Measurements from ENCODE around the gene NPTXR. TPM values are rescaled to one million over a fixed set of nuclear protein-coding genes. Genes with fewer than 3 reads are reported as not detected.

The NPTXR gene
- total and polyA plus RNA-seq, 10 of the 15 experiments (the other 5 are each of a cell fraction or from before 2014, with no cell fraction given): 0.02 to 0.38 (median 0.07) TPM; not detected in 2

DNA sequence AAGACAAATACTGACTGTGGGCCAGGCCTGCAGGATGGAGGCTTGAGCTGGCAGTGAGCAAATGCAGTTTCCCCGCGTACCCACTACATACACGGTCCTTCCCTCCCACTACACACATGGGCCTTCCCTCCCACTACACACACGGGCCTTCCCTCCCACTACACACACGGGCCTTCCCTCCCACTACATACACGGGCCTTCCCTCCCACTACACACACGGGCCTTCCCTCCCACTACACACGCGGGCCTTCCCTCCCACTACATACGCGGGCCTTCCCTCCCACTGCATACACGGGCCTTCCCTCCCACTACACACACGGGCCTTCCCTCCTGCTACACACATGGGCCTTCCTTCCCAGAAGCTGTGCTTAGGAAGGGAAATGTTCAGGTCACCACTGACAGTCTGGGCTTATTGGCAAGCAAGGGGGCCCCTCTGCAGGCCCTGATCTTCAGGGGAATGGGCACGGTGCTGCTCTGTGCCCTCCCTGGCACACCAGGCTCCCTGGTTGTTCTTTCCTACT is 60.7 kb downstream of the NPTXR start:
- no peaks in the 10 kb centered on the region for H3K79me2 ChIP-seq (ENCODE audit: control insufficient read depth, insufficient read depth, low read length)
- DNase-seq (ENCODE audit: low read depth, low spot score): no peak
- in situ Hi-C loops (cut with MboI) (no loop called here), intact Hi-C loops (cut with micrococcal nuclease; ENCODE audit: unreplicated experiment) (no loop called here)
- RAD21 ChIA-PET (ENCODE audit: unreplicated experiment): no interaction called here
- no peak overlapping the region for H3K9ac ChIP-seq (ENCODE audit: control insufficient read depth, insufficient read depth, low read length)
- no peaks in the 10 kb centered on the region for H3K36me3 ChIP-seq (ENCODE audit: control insufficient read depth in 2 of 2, insufficient read depth in 2 of 2, low read length in 1 of 2)
- 58% methylated on average over 11 of the region's 14 CpGs for WGBS (ENCODE audit: insufficient coverage, insufficient replicate concordance, low lambda C conversion rate, missing lambda C conversion rate)
- H3K27ac ChIP-seq (ENCODE audit: control insufficient read depth, insufficient read depth): no peak overlapping the region
- POLR2A ChIA-PET: no interaction called here
- TF ChIP-seq, protein P1, sequence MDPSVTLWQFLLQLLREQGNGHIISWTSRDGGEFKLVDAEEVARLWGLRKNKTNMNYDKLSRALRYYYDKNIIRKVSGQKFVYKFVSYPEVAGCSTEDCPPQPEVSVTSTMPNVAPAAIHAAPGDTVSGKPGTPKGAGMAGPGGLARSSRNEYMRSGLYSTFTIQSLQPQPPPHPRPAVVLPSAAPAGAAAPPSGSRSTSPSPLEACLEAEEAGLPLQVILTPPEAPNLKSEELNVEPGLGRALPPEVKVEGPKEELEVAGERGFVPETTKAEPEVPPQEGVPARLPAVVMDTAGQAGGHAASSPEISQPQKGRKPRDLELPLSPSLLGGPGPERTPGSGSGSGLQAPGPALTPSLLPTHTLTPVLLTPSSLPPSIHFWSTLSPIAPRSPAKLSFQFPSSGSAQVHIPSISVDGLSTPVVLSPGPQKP (IDR thresholded peaks at IDR 0.05; ENCODE audit: low read depth, low read length): no peak
- TF ChIP-seq ZBED1 (IDR thresholded peaks at IDR 0.05; ENCODE audit: borderline replicate concordance): no peak
- no peak for TF ChIP-seq MTA2 (IDR thresholded peaks at IDR 0.05; ENCODE audit: low read depth)
- TF ChIP-seq ZNF384 (IDR thresholded peaks at IDR 0.05; ENCODE audit: borderline replicate concordance, low read depth, low read length): no peak
- no peak for ATAC-seq
- no peak overlapping the region for H3K4me2 ChIP-seq (ENCODE audit: control insufficient read depth, insufficient read depth)
- no TSS peak for BruUV-seq (replicated peaks)
- no peaks in the 10 kb centered on the region for H4K20me1 ChIP-seq (ENCODE audit: control insufficient read depth, insufficient read depth)
- H2AFZ ChIP-seq (ENCODE audit: control insufficient read depth, low read depth, low read length): no peak overlapping the region
- no peaks in the 10 kb centered on the region for H3K4me1 ChIP-seq (ENCODE audit: control insufficient read depth, insufficient read depth, low read length)
- H3K27me3 ChIP-seq (replicated peaks in 1 of 2; ENCODE audit: control insufficient read depth in 2 of 2, insufficient read depth in 2 of 2, low read length in 1 of 2): no peaks in the 10 kb centered on the region
- no peaks in the 10 kb centered on the region for H3K9me3 ChIP-seq (replicated peaks; ENCODE audit: control insufficient read depth, insufficient read depth, low read length)
- SMC1A ChIA-PET (ENCODE audit: uncharacterized antibody, unreplicated experiment): no interaction called here
- H3K4me3 ChIP-seq: no peak overlapping the region
- FAIRE-seq: no peak
- CTCF ChIA-PET: no interaction called here

DNA sequence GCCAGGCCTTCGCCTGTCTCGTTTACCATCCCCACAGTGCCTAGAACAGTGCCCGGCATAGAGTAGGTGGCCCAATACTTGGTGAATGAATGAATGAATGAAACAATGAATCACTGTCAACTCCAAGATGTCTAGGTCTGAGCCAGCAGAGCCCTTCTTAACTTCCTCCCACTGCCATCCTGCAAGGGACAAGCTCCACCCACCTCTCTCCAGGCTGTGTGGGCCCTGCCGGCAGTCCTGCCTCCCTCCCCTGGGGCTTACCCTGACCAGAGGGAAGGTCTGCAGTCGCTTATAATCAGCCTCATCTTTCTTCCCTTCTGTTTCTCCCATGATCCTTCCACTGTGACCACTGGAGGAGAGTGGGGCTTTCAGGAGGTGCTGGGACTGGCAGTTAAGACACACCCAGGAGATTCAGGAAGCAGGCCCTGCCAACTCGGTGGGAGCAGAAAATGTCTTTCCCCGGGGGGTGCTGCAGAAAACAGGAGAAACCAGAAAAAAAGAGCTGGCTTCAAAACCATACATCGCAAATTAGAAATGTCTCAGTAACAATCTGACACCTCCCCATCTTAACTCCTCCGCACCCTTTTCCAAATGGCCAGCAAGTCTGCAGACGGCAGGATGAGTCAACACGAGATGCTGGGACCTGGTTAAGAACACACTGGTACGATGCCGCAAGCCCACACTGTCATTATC is 61.3 kb downstream of the NPTXR start:
- Histone ChIP-seq H3K4me2 (ENCODE audit: control insufficient read depth, insufficient read depth) (no peak overlapping the region), H2AFZ (ENCODE audit: control insufficient read depth, low read depth, low read length) (no peak overlapping the region), H3K79me2 (ENCODE audit: control insufficient read depth, insufficient read depth, low read length) (no peaks in the 10 kb centered on the region), H3K36me3 (ENCODE audit: control insufficient read depth in 2 of 2, insufficient read depth in 2 of 2, low read length in 1 of 2) (no peaks in the 10 kb centered on the region), H4K20me1 (ENCODE audit: control insufficient read depth, insufficient read depth) (no peaks in the 10 kb centered on the region), H3K27ac (ENCODE audit: control insufficient read depth, insufficient read depth) (no peak overlapping the region), H3K4me3 (no peak overlapping the region), H3K27me3 (replicated peaks in 1 of 2; ENCODE audit: control insufficient read depth in 2 of 2, insufficient read depth in 2 of 2, low read length in 1 of 2) (no peaks in the 10 kb centered on the region), H3K9ac (ENCODE audit: control insufficient read depth, insufficient read depth, low read length) (no peak overlapping the region; the same call in 1 of the 2 replicates), H3K4me1 (ENCODE audit: control insufficient read depth, insufficient read depth, low read length) (no peaks in the 10 kb centered on the region), H3K9me3 (replicated peaks; ENCODE audit: control insufficient read depth, insufficient read depth, low read length) (no peaks in the 10 kb centered on the region)
- ChIA-PET POLR2A (no interaction called here), SMC1A (ENCODE audit: uncharacterized antibody, unreplicated experiment) (no interaction called here), CTCF (no interaction called here), RAD21 (ENCODE audit: unreplicated experiment) (no interaction called here)
- BruUV-seq (replicated peaks): no TSS peak
- in situ Hi-C loops (cut with MboI) (no loop called here), intact Hi-C loops (cut with micrococcal nuclease; ENCODE audit: unreplicated experiment) (no loop called here)
- DNase-seq (ENCODE audit: low read depth, low spot score) (no peak), FAIRE-seq (no peak), ATAC-seq (no peak)
- 54% methylated on average over 13 of the region's 13 CpGs for WGBS (ENCODE audit: insufficient coverage, insufficient replicate concordance, low lambda C conversion rate, missing lambda C conversion rate)
- TF ChIP-seq POU2F2 (IDR thresholded peaks at IDR 0.05; ENCODE audit: borderline replicate concordance, low read depth, low read length) (no peak), POLR2AphosphoS5 (IDR thresholded peaks at IDR 0.05; ENCODE audit: low read length) (no peak), FOXK2 (IDR thresholded peaks at IDR 0.05) (no peak), ZSCAN29 (IDR thresholded peaks at IDR 0.05) (no peak), NFIC (IDR thresholded peaks at IDR 0.05; ENCODE audit: low read depth, low read length) (no peak)
- TF ChIP-seq, protein P2, sequence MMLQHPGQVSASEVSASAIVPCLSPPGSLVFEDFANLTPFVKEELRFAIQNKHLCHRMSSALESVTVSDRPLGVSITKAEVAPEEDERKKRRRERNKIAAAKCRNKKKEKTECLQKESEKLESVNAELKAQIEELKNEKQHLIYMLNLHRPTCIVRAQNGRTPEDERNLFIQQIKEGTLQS (IDR thresholded peaks at IDR 0.05; ENCODE audit: borderline replicate concordance, extremely low read depth, low read depth, low read length): no peak
- TF ChIP-seq, protein P3, sequence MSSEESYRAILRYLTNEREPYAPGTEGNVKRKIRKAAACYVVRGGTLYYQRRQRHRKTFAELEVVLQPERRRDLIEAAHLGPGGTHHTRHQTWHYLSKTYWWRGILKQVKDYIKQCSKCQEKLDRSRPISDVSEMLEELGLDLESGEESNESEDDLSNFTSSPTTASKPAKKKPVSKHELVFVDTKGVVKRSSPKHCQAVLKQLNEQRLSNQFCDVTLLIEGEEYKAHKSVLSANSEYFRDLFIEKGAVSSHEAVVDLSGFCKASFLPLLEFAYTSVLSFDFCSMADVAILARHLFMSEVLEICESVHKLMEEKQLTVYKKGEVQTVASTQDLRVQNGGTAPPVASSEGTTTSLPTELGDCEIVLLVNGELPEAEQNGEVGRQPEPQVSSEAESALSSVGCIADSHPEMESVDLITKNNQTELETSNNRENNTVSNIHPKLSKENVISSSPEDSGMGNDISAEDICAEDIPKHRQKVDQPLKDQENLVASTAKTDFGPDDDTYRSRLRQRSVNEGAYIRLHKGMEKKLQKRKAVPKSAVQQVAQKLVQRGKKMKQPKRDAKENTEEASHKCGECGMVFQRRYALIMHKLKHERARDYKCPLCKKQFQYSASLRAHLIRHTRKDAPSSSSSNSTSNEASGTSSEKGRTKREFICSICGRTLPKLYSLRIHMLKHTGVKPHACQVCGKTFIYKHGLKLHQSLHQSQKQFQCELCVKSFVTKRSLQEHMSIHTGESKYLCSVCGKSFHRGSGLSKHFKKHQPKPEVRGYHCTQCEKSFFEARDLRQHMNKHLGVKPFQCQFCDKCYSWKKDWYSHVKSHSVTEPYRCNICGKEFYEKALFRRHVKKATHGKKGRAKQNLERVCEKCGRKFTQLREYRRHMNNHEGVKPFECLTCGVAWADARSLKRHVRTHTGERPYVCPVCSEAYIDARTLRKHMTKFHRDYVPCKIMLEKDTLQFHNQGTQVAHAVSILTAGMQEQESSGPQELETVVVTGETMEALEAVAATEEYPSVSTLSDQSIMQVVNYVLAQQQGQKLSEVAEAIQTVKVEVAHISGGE (CRISPR knock-in tag; IDR thresholded peaks at IDR 0.05): no peak

Measured in GM12878 (cell line).